GM12878 (cell line): ENCODE measurements around the gene KCNK17. TPM values are rescaled to one million over a fixed set of nuclear protein-coding genes. Genes with fewer than 3 reads are reported as not detected.

ENCODE experiments used
- ATAC-seq: fragments of 200-7000 bp; cut with Tn5 transposase; 3 replicates; pipeline ENCODE4 v1.9.1; 2020; ENCODE audit warnings: mild to moderate bottlenecking, moderate library complexity
- BruUV-seq: library from RNA; stranded (reverse); fragments of 400-500 nt; replicated peaks from 2 replicates; lab custom pipeline; 2021; lab: Mats Ljungman, UMichigan
- CTCF ChIA-PET: fragments of 300-600 bp; sonication (Branson Sonifier 250); formaldehyde crosslinking; extraction: SDS; loops from one replicate; lab custom pipeline; 2021; ENCODE audit warnings: inconsistent platforms; lab: Yijun Ruan, JAX
- POLR2A ChIA-PET: fragments of 350-600 bp; formaldehyde crosslinking; extraction: SDS; loops from one replicate; lab custom pipeline; 2021; ENCODE audit warnings: inconsistent platforms; lab: Charles Lee
- RAD21 ChIA-PET: fragments of 300-600 bp; sonication (Branson Sonifier 250); formaldehyde crosslinking; loops from one replicate; lab custom pipeline; 2023; ENCODE audit warnings: antibody characterized with exemption; ENCODE audit not compliant: unreplicated experiment; lab: Charles Lee
- SMC1A ChIA-PET: fragments of 300-600 bp; sonication (Branson Sonifier 250); formaldehyde crosslinking; loops from one replicate; lab custom pipeline; 2023; ENCODE audit not compliant: unreplicated experiment, uncharacterized antibody; lab: Charles Lee
- DNase-seq: peaks from one replicate; pipeline ENCODE4 v3.0.0-alpha.2; 2011; ENCODE audit warnings: low read depth, low spot score
- FAIRE-seq: peaks from 3 replicates; lab custom pipeline; 2011; peaks lifted over from hg19 to GRCh38; lab: Jason Lieb, UNC
- H2AFZ ChIP-seq: 2 replicates; pipeline ENCODE4 v1.6.0; 2011; ENCODE audit warnings: low read depth, low read length, control low read depth; ENCODE audit not compliant: control insufficient read depth
- H3K27ac ChIP-seq: 2 replicates; pipeline ENCODE4 v1.5.1; 2011; ENCODE audit warnings: control low read depth; ENCODE audit not compliant: control insufficient read depth, insufficient read depth
- H3K27me3 ChIP-seq, 2 experiments: replicated peaks in 1 of 2; 2 replicates each; pipeline versions ENCODE4 v1.6.0 to v1.6.1; 2011; ENCODE audit warnings: low read length in 1 of 2; ENCODE audit not compliant: control insufficient read depth in 2 of 2, insufficient read depth in 2 of 2
- H3K36me3 ChIP-seq, 2 experiments: 2 replicates each; pipeline ENCODE4 v1.5.1; 2011; ENCODE audit warnings: low read length in 1 of 2; ENCODE audit not compliant: control insufficient read depth in 2 of 2, insufficient read depth in 2 of 2
- H3K4me1 ChIP-seq: 2 replicates; pipeline ENCODE4 v1.6.1; 2011; ENCODE audit warnings: mild to moderate bottlenecking, low read length, moderate library complexity, mixed read lengths; ENCODE audit not compliant: control insufficient read depth, insufficient read depth
- H3K4me2 ChIP-seq: 2 replicates; pipeline ENCODE4 v1.6.0; 2011; ENCODE audit warnings: control low read depth; ENCODE audit not compliant: control insufficient read depth, insufficient read depth
- H3K4me3 ChIP-seq: fragments of 200-600 bp; sonication (generic); 2 replicates; pipeline ENCODE4 v1.5.1; 2016
- H3K79me2 ChIP-seq: 2 replicates; pipeline ENCODE4 v1.6.0; 2011; ENCODE audit warnings: low read length; ENCODE audit not compliant: control insufficient read depth, insufficient read depth
- H3K9ac ChIP-seq: 2 replicates; pipeline ENCODE4 v1.8.0; 2011; ENCODE audit warnings: low read length, control low read depth, mixed read lengths; ENCODE audit not compliant: control insufficient read depth, insufficient read depth
- H3K9me3 ChIP-seq: replicated peaks from 3 replicates; pipeline ENCODE4 v1.5.1; 2011; ENCODE audit warnings: mild to moderate bottlenecking, low read length; ENCODE audit not compliant: control insufficient read depth, insufficient read depth
- H4K20me1 ChIP-seq: 2 replicates; pipeline ENCODE4 v1.6.0; 2011; ENCODE audit not compliant: control insufficient read depth, insufficient read depth
- BACH1 ChIP-seq: fragments of 450-650 bp; IDR thresholded peaks from 2 replicates; pipeline ENCODE4 v1.6.1; 2017; ENCODE audit warnings: mild to moderate bottlenecking, borderline replicate concordance
- BCL3 ChIP-seq: IDR thresholded peaks from 2 replicates; pipeline ENCODE4 v1.6.1; 2011; ENCODE audit warnings: borderline replicate concordance, low read depth, mild to moderate bottlenecking, moderate library complexity, low read length; ENCODE audit not compliant: insufficient read depth, poor library complexity, severe bottlenecking
- CBX3 ChIP-seq: fragments of 200-600 bp; sonication (generic); IDR thresholded peaks from 2 replicates; pipeline ENCODE4 v1.6.1; 2016; ENCODE audit warnings: low read depth, borderline replicate concordance
- EGR1 ChIP-seq, 2 experiments: IDR thresholded peaks; 1 replicate in 1 of 2; 2 replicates in 1 of 2; pipeline ENCODE4 v1.6.1; 2011 to 2012; ENCODE audit warnings: low read depth in 2 of 2, low read length in 2 of 2, borderline replicate concordance in 1 of 2, mild to moderate bottlenecking in 1 of 2, moderate library complexity in 1 of 2
- FOXK2 ChIP-seq: fragments of 450-650 bp; IDR thresholded peaks from 2 replicates; pipeline ENCODE4 v1.6.1; 2017; ENCODE audit warnings: mild to moderate bottlenecking, moderate library complexity
- HDGF ChIP-seq: fragments of 450-650 bp; IDR thresholded peaks from 2 replicates; pipeline ENCODE4 v1.6.1; 2016; ENCODE audit warnings: antibody characterized with exemption
- JUNB ChIP-seq: IDR thresholded peaks from 2 replicates; pipeline ENCODE4 v1.6.1; 2016; ENCODE audit warnings: antibody characterized with exemption, mild to moderate bottlenecking
- NBN ChIP-seq: fragments of 450-650 bp; IDR thresholded peaks from 2 replicates; pipeline ENCODE4 v1.6.1; 2016
- NFYA ChIP-seq: IDR thresholded peaks from 2 replicates; pipeline ENCODE4 v1.6.1; 2011; ENCODE audit warnings: low read depth, mild to moderate bottlenecking, low read length, improper control_type of control experiment, borderline replicate concordance
- NR2C1 ChIP-seq: fragments of 450-650 bp; IDR thresholded peaks from 2 replicates; pipeline ENCODE4 v1.6.1; 2017; ENCODE audit warnings: antibody characterized with exemption, mild to moderate bottlenecking, moderate library complexity
- NR2F1 ChIP-seq: fragments of 450-650 bp; conservative IDR thresholded peaks from 2 replicates; pipeline ENCODE4 v1.6.1; 2017; ENCODE audit warnings: mild to moderate bottlenecking
- PML ChIP-seq: IDR thresholded peaks from 2 replicates; pipeline ENCODE4 v1.6.1; 2012; ENCODE audit warnings: low read length, inconsistent platforms
- POLR2AphosphoS5 ChIP-seq: IDR thresholded peaks from 2 replicates; pipeline ENCODE4 v1.6.1; 2011; ENCODE audit warnings: mild to moderate bottlenecking, low read length, inconsistent platforms
- RAD21 ChIP-seq: IDR thresholded peaks from 2 replicates; pipeline ENCODE4 v1.6.1; 2011; ENCODE audit warnings: mild to moderate bottlenecking, low read depth, low read length, moderate library complexity; ENCODE audit not compliant: insufficient read depth
- RB1 ChIP-seq: fragments of 450-650 bp; formaldehyde crosslinking; IDR thresholded peaks from 2 replicates; pipeline ENCODE4 v1.6.1; 2017; ENCODE audit warnings: mild to moderate bottlenecking, borderline replicate concordance
- RELA ChIP-seq: fragments of 450-650 bp; IDR thresholded peaks from 2 replicates; pipeline ENCODE4 v1.8.0; 2014; ENCODE audit warnings: borderline replicate concordance; ENCODE audit not compliant: partially characterized antibody
- SREBF2 ChIP-seq: IDR thresholded peaks from 2 replicates; pipeline ENCODE4 v1.6.1; 2012; ENCODE audit warnings: mild to moderate bottlenecking, low read length
- WGBS: methylation state at CpG from one replicate; pipeline ENCODE4 v1.1.6; 2016; ENCODE audit warnings: low lambda C conversion rate; ENCODE audit not compliant: insufficient replicate concordance, insufficient coverage; ENCODE audit errors: missing lambda C conversion rate; 5-methylcytosine and 5-hydroxymethylcytosine counted together
- in situ Hi-C: fragments of 300-500 bp; cut with MboI; formaldehyde crosslinking; loops from 9 replicates; pipeline ENCODE4 v1.14.3; 2018; ENCODE audit warnings: mixed read lengths
- intact Hi-C: fragments of 100-400 bp; cut with micrococcal nuclease; formaldehyde crosslinking; loops from one replicate; pipeline ENCODE4 v1.14.2; 2022; ENCODE audit not compliant: unreplicated experiment
- polyA plus RNA-seq, 11 experiments: library from polyadenylated mRNA; depleted of rRNA in 4 of 11; unstranded in 6 of 11; stranded (reverse) in 5 of 11; fragments of >200 nt; fragmentation: Nextera tagmentation in 4 of 11; fragmentation: Illumina TruSeq in 1 of 11; extraction: Ambion mirVana in 4 of 11; extraction: Trizol in 1 of 11; gene quantifications; 1 replicate in 1 of 11; 2 replicates in 10 of 11; pipeline versions ENCODE4 v1.2.1 to v1.2.3, GENCODE V29; 2011 to 2016; ENCODE audit warnings: inconsistent platforms in 2 of 11, missing spikeins in 2 of 11, low read depth in 1 of 11
- total RNA-seq, 4 experiments: library from RNA; depleted of rRNA in 3 of 4; stranded (reverse); fragments of >200 nt in 3 of 4; fragmentation: Illumina TruSeq in 1 of 4; extraction: Trizol in 1 of 4; gene quantifications; 2 replicates each; pipeline versions ENCODE4 v1.2.1 to v1.2.3, GENCODE V29; 2013 to 2021

Gene KCNK17
- total and polyA plus RNA-seq, 10 of the 15 experiments (the other 5 are each of a cell fraction or from before 2014, with no cell fraction given), result not detected

GRCh38 chr6:39333644-39334438 lies 19.6 kb upstream of the KCNK17 start:
- FAIRE-seq (no peak), DNase-seq (no peak), ATAC-seq (no peak)
- Histone ChIP-seq H4K20me1 (no peaks in the 10 kb centered on the region), H3K4me3 (no peak overlapping the region), H3K27me3 (no peaks in the 10 kb centered on the region), H3K9ac (no peak overlapping the region), H3K4me2 (no peak overlapping the region), H3K36me3 (no peaks in the 10 kb centered on the region), H3K27ac (no peak overlapping the region), H3K79me2 (no peaks in the 10 kb centered on the region)
- CTCF ChIA-PET, result no interaction called here
- intact Hi-C loops, result no loop called here
- POLR2A ChIA-PET, result no interaction called here
- 26% methylated on average over 7 of the region's 7 CpGs for WGBS
- SMC1A ChIA-PET, result no interaction called here
- RAD21 ChIA-PET, result no interaction called here
- no peak for TF ChIP-seq JUNB
- no peak for TF ChIP-seq NFYA
- no peak for TF ChIP-seq NR2F1
- no peak for TF ChIP-seq RELA
- TF ChIP-seq BCL3, result no peak
- no peak for TF ChIP-seq FOXK2
- no peak for TF ChIP-seq NBN
- TF ChIP-seq HDGF, result no peak
- TF ChIP-seq POLR2AphosphoS5, result no peak
- TF ChIP-seq BACH1, result no peak
- no peak for TF ChIP-seq CBX3
- no peak for TF ChIP-seq EGR1 (IDR thresholded peaks at IDR 0.05; ENCODE audit: borderline replicate concordance in 1 of 2, low read depth in 2 of 2, low read length in 2 of 2)
- no peak for TF ChIP-seq RB1
- no peak for TF ChIP-seq SREBF2
- no peak for TF ChIP-seq PML
- TF ChIP-seq NR2C1, result no peak
- TF ChIP-seq RAD21, result no peak
- TF ChIP-seq, all 136 proteins: peak for 0
- Histone ChIP-seq H3K4me1 (peaks cover 14% of the 10 kb centered on the region), H2AFZ (no peak overlapping the region), H3K9me3 (no peaks in the 10 kb centered on the region)
- in situ Hi-C loops, result no loop called here
- BruUV-seq, result no TSS peak
